ENCODE data around the gene MYH3.

The MYH3 gene

GRCh38 chr17:10648956-10649355 is 8.2 kb downstream of the MYH3 start:
- DNase-seq, result peak; percentile 78

- peak; percentile 38 for DNase-seq
Observed at GRCh38 chr17:10648381-10648780, 8.7 kb downstream of the MYH3 start.

- DNase-seq, result peak; percentile 61
Observed at GRCh38 chr17:10646392-10646990, 10.6 kb downstream of the MYH3 start.

- peak; percentile 38 for DNase-seq
Observed at GRCh38 chr17:10640475-10640874, 16.6 kb downstream of the MYH3 start.

- DNase-seq, result no peak
Observed at GRCh38 chr17:10638151-10638550, 19.0 kb downstream of the MYH3 start.

GRCh38 chr17:10635290-10635689 is 21.8 kb downstream of the MYH3 start:
- no peak for DNase-seq

GRCh38 chr17:10633738-10634379 is 23.2 kb downstream of the MYH3 start:
- DNase-seq, result no peak

GRCh38 chr17:10631701-10632100 is 25.4 kb downstream of the MYH3 start:
- no peak for DNase-seq

GRCh38 chr17:10631048-10631700 is 25.9 kb downstream of the MYH3 start:
- peak; percentile 21 for DNase-seq

GRCh38 chr17:10629706-10630105 is 27.4 kb downstream of the MYH3 start:
- DNase-seq, result no peak

- DNase-seq, result no peak
Observed at GRCh38 chr17:10628756-10629155, 28.4 kb downstream of the MYH3 start.

- no peak for DNase-seq
Observed at GRCh38 chr17:10626390-10626789, 30.7 kb downstream of the MYH3 start.

- DNase-seq, result no peak
Observed at GRCh38 chr17:10624969-10625368, 32.1 kb downstream of the MYH3 start.

- DNase-seq, result no peak
Observed at GRCh38 chr17:10623737-10624338, 33.3 kb downstream of the MYH3 start.

- DNase-seq, result no peak
Observed at GRCh38 chr17:10622617-10623485, 34.3 kb downstream of the MYH3 start.

GRCh38 chr17:10621397-10621796 is 35.7 kb downstream of the MYH3 start:
- no peak for DNase-seq

- no peak for DNase-seq
Observed at GRCh38 chr17:10620823-10621222, 36.3 kb downstream of the MYH3 start.

GRCh38 chr17:10618202-10618635 is 38.9 kb downstream of the MYH3 start:
- peak; percentile 71 for DNase-seq

GRCh38 chr17:10617120-10617505 is 40.0 kb downstream of the MYH3 start:
- DNase-seq, result no peak

- DNase-seq, result peak; percentile 71
Observed at GRCh38 chr17:10616502-10617119, 40.5 kb downstream of the MYH3 start.

GRCh38 chr17:10614536-10615155 is 42.5 kb downstream of the MYH3 start:
- DNase-seq, result peak; percentile 70

All from fibroblast of skin of back (primary cell).